Activated CD4-positive, alpha-beta T cell treated with anti-CD3 and anti-CD28 coated beads, Interleukin-2, amount 50 U/mL, for 48 hours (primary cell): Measurements from ENCODE around the gene CHSY1.
"Not testable (repeated sequence)": the region's sequence is repeated elsewhere in the genome, so short reads cannot be mapped to it uniquely, and the experiment has no call there.

ENCODE experiments used
- DNase-seq, 2 experiments: peaks; one replicate each; pipeline ENCODE4 v3.0.0-alpha.2; 2020

Gene CHSY1

DNA sequence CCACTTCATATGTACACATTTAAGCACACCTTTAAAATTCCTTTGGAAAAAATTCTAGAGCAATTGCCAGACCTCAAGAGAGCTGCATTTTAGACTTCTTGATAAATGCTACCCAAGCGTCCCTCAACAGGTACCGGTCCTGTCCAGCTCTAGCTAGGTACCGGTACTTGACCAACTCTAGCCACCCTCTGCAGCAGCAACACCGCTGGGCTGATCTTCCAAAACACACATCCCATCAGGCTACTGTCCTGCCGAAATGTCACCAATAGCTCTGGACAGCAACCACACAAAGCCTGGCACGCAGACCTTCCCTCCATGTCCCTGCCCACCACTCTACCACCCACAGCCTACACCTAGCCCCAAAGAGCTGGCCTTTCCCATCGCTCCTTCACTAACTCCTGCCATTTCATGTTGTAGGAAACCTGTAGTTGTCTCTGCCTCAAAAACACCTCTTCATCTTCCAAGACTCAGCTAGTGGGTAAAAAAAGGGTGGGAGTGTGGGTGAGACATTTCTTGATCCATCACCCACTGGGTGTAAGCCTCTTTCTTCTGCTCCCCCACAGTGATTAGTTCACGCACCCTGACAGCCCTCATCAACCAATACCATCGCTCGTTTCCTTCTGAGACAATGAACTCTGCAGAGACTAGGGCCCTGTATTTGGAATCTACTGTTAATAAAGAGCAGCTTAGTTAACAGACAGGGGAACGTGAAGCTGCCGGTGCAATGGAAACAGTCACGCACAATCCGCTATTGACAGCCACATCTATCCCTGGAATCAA, 6.8 kb downstream of the CHSY1 start:
- no peak for DNase-seq

DNA sequence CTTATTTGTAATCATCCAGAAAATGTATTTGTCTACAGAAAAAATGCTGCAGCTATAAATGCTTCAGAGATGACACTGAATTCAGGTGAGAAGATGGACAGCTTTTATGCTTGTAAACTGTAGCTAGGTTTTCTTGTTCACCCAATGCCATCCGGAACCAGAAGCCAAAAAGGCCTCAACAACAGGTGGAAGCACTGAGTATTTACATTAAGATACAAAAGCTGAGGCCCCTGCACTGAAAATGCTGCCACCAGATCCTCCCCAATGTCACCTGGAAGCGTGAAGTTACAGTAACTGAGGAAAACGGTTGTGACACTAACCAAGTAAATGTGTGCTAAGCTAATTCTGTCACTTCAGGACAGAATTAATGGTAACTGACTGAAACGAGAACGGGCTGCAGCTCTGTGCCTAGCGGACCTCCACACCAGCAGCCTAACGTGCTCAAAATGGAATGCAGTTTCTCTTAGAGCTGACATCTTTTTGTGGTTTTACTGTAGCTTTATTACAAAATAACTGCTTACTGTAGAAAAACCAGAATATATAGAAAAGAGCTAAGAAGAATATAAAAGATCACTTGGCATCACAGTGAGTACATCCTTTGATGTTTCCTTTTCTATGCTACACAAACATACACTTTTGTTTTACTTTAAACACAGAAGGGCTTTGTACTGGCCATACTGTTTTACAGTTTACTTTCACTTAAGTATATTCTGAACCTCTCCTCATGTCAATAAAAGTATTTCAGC, 7.6 kb downstream of the CHSY1 start:
- no peak for DNase-seq

DNA sequence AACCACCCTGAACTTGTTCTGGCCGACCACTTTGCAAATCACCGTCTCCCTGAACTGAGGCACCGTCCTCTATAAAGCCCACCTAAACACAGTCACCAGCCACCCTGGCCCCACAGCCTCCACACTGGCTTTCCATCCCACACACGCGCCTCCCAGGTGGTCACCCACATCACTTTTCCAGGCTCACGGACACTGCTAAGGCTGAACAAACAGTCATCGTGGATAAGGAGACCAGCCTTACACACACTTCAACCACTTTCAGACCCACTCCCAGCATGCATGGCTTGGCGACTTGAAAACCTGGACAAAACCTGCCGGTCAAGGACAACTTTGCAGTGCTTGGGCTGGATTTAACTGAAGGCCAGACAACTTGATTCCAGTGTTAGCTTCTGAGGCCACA, 8.4 kb downstream of the CHSY1 start:
- no peak for DNase-seq

DNA sequence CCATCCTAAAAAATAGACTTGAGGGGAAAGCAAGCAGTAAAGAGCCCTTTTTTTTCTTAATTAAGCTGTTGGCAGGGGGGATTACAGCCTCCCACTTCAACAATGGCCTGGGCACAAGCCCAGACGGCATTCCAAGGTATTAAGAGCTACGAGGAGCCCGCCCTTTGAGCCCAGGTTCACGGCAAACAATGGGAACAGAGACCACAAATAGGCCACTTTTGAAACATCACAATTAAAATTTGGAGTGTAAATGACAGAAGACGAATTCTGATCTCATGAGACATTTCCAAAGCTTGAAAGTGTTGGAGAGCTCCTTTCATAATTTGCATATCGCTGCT, 8.9 kb downstream of the CHSY1 start:
- DNase-seq = no peak

DNA sequence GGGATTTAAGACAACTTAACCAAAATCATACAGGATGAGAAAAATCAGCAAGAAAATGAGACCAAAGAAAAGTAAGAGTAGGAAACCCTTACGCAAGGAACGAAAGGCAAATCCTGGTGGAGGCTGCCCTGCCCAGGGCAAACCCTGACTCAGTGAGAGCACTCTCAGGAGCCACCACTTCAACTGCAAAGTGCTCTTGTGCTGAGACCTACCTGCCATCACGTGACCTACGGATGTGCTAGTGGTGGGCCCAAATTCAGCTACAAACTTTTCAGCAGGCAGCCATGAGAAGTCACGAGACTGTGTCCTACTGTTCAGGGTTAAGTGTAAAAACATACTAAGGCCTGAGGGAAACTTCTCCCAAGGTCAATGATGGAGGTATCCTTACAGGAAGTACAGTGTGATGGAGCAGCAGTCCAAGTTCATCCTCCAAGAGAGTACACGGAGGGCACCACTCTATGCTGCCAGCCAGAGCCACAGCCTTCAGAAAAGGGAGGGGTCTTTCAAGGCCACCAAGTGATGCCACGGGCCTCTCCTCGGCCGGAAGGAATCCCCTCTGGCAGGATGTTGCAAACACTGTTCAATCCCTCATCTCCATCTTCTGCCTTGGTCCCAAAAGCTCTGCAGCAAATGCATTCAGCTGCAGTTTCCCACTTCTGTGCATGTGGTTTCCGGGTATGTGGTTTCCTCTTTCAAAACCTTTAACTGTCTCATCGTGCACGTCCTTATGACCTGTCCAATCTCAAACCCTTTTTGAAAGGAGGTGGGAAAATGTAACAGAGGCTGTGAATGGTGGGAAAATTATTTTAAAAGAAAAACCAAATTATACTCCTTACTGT, 9.5 kb downstream of the CHSY1 start:
- peak; percentile 33 to 52 for DNase-seq

DNA sequence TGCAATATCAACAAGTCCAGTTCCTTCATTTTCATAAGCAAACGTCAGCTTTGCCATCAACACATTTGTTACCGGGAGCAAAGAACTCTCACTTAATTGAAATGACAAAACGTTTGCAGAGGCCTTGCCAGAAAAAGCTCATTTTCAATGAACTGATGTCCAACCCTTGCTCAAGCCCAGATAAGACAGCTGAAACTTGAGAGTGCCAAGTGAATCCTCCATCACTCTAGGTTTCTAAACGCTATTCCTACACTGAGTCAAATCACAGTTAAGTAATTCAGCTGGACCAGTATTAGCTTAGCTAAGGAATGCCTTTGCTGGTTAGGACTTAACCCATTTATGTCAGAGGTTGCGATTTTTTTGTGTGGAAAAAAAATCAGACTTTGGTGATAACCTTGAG, 11.5 kb downstream of the CHSY1 start:
- DNase-seq = no peak

DNA sequence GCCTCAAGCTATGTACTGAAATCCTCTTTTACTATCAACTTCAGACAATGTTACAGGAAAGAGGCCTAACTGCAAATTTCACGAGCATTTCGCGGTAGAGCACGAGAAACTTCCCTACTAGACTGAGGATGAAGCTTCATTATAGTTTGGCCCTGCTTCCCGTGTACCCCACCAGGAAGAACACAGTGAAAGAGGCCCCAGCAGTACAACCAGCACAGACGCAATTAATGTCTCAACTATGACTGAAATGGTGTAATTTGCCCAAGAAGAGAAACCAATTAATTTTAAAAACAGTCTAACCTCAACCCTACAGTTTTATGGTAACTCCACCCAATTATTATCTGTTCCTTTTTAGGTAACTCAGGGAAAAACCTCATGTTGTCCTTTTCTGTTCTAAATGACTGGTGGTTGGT, 12.1 kb downstream of the CHSY1 start:
- DNase-seq = no peak

DNA sequence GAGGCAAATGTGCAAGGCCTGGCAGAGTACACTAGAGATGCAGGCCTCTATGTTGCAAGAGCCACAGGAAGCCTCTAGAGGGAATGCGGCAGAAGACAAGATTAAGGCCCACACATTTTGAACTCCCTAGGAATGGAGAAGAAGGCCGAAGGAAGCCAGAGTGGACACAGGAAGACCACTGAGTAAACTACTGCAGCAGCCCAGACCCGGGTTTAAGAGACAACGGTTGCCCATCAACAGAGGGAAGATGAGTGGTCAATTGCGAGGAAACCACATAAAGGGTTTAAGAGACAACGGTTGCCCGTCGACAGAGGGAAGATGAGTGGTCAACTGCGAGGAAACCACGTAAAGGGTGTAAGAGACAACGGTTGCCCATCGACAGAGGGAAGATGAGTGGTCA, 14.6 kb downstream of the CHSY1 start:
- DNase-seq = no peak

DNA sequence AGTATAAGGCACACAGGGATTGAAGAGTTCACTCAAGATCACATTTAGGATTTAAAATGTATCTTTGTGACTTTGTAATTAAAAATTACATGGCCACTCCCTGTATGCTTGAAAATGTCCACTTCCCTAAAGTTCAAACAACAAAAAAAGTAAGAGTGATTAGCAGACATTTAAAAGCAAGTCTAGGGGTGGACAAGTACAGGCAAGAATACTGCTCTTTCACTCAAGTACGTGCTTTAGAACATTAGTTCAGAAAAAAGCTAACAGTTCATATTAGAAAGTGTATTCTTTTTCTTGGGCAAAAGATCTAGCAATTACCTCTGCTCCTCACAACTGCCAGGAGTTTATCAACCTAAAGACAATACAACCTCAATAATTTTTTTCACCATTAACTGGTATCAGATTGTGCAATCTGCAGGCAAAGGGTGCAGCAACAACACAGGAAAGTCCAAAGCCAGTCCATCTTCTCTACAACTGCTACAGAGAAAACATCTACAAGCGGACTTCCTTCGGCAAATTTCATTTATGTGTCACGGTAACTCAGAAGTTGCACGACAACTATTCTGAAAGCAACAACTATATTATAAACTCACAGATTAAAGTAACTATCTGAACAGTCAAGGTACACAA, 18.1 kb downstream of the CHSY1 start:
- DNase-seq = no peak

DNA sequence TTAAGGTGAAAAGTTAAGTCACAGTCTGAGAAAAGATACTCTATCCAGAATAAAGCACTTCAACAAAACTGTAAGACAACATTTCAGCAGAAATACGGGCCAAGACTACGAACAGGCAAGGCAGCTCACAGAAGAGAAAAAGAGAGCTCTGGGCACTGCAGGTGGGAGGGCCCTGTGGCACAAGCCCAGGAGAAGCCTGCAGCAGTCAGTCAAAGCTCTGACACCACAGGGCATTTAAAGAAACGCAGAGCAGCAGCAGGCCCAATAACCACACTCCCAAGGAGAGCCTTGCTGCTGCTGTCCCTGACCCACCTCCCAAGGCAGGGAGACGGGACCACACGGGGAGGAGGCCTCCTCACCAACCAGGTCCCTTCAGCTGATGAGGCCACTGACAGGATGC, 19.2 kb downstream of the CHSY1 start:
- no peak for DNase-seq

DNA sequence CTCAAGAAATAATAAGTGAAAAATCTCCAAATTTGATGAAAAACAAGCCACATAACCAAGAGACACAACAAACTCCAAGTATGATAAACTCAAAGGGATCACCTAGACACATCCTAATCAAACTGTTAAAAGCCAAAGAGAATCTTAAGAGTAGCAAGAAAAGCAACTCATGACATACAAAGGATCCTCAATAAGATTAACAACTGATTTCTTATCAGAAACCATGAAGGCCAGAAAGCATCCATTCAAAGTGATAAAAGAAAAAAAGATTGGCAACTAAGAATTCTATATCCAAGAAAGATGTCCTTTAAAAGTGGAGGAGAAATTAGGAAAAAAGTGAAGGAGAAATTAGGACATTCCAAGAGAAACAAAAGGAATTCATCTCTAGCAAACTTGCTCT, 23.5 kb downstream of the CHSY1 start:
- DNase-seq = no peak

DNA sequence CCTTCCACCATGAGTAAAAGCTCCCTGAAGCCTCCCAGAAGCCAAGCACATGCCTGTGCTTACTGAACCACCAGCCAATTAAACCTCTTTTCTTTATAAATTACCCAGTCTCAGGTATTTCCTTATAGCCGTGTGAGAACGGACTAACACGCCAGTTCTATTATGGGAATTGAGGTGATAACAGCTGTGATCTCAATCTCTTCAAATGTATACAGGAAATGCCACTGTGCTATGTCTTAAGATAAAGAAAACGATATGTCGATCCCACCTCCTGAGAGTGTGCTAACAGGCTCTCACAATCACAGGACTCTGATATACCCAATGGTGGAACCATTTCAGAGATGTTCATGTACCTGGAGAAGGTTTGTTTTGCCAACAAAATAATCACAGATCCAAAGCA, 26.2 kb downstream of the CHSY1 start:
- no peak for DNase-seq

DNA sequence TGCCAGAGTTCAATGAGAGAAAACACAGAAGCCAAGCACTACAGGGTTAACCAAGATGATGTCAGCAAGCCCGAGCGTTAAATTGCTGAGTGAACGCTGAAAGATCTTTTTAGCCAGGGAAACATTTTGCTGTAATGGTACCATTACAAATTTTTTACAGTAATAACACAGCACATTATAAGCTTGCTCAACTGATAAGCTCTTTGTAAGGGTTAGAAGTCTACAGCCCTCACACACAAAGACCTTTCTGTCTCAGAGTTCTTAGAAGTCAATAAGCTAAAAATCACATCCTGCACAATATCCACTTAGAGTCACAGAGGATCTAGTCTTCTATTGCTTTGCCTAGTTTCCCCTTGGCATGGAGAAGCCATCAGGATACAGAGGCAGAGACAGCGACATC, 29.9 kb downstream of the CHSY1 start:
- DNase-seq = no peak

DNA sequence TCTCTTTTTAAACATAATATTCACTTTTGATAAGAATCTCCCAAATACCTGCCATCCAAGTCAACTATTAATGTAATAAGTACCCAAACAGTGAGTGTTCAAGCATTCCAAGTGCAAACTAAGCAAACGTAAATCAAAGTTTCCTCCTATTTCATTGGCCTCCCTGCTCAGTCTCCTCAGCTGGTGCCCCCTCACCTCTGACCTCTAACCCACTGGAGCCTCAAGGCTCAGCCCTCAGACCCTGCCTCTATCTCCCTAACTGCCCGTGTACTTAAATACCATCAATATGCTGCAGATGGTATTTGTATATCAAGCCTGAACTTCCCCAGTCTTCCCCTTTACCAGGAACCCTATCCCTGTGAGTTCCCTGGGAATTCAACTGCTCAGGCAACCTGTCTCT, 31.8 kb downstream of the CHSY1 start:
- DNase-seq = no peak

DNA sequence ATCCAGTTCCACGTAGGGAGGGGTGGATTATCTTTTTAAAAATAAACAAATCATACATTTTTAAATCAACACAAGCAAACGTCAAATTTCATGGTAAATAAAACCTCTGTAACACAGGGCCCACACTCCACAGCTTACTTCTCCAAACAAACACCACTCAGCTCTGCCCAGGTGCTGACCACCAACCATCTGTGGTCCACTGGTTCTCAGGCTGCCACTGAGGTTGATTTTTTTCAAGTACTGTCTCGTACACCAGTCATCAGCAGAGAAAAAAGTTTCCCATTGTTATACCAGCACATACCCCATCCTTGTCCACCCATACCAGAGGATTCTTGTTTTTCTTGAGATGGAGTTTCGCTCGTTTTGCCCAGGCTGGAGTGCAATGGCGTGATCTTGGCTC, 32.4 kb downstream of the CHSY1 start:
- DNase-seq = no peak

DNA sequence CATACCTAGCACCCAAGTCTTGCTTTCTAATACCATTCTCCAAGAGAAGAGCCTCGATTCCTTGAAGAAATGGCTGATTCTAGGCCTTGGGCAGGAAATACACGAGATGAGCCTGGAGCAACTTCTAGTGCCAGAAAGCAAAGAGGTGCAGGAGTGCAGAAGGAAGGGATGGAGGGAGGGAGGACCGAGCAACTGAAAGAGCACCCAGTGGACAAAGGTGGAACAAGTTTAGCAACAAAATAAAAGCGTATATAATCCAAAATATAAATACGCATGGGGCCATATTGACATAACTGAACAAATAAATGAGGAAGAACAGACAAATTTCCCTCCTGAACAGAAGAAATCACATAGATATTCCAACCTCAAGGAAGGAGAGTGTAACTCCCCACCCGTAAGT, 34.4 kb downstream of the CHSY1 start:
- no peak for DNase-seq

DNA sequence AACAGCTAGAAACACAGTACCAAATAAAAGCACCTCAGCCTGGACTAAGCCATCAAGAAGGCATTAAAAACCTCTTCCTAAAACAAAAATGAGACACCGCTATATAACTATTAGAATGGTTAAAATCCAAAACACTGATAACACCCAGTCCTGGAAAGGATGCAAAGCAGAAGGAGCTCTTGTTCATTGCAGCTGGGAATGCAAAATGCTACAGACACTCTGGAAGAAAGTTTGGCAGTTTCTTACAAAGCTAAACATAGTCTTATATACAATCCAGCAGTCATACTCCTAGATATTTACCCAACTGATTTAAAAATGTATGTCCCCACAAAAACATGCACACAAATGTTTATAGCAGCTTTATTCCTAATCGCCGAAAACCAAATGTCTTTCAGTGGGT, 35.7 kb downstream of the CHSY1 start:
- no peak for DNase-seq

DNA sequence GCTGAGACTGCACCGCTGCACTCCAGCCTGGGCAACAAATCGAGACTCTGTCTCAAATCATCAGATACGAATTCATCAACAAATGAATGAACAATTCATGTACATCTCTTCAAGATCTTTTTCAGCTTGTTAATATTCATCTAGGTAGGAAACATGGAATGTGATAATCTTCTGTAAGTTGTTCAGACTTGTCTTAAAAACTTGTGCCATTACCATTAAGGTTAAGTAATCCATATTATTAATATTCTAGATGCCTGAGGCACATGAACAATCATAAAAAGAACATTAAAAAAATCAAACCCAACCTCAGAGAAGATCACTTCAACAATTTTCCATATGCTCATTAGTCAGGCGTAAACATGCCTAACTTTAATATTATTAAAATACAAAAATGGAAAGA, 36.2 kb downstream of the CHSY1 start:
- DNase-seq = no peak

DNA sequence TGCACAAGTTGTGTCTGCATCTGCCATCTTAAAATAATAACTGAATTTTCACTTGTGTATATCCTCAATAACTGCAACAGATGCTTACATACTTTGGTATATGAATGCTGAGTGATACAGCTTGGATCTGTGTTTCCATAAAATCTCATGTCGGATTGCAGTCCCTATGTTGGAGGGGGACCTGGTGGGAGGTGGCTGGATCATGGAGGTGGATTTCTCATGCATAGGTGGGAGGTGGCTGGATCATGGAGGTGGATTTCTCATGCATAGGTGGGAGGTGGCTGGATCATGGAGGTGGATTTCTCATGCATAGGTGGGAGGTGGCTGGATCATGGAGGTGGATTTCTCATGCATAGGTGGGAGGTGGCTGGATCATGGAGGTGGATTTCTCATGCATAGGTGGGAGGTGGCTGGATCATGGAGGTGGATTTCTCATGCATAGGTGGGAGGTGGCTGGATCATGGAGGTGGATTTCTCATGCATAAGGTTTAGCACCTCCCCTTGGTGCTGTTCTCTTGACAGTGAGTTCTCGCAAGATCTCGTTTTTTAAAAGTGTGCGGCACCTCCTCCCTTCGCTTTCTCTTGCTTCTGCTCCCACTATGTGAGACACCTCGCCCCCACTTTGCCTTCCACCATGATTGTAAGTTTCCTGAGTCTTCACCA, 37.3 kb downstream of the CHSY1 start:
- DNase-seq = not testable (repeated sequence)

DNA sequence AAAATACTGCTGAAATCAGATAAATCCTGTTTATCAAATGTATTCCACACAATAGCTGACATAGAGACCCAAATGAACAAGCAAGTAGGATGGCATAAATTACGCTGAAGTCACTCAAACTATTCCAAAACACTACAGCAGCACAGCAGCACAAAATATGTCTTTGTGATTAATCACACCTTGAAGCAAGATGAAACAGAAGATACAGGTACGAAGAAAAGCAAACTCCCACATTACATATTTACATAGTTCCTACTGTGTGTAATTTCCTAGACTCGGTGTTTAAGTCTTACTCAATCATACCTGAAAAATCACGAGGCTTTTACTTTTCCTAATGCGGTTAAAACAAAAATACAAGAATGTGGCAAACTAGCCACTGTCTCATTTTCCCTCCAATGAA, 38.3 kb downstream of the CHSY1 start:
- no peak for DNase-seq

DNA sequence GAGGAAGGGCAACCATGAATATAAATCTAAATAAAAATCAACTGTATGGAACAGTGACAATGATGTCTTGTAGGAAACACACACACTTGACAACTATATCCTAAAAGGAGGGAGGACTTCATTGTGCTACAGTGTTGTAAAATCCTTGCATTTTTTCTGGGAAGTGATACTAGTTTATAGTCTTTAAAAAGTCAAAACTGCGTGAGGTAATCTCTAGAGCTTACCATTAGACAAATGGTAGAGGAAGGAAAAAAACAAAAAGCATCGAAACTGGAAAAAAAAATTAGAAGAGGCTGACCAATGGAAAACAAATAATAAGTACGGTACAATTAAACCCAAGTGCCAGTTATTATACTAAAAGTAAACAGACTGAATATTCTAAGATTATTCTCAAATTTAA, 38.7 kb downstream of the CHSY1 start:
- DNase-seq = no peak

DNA sequence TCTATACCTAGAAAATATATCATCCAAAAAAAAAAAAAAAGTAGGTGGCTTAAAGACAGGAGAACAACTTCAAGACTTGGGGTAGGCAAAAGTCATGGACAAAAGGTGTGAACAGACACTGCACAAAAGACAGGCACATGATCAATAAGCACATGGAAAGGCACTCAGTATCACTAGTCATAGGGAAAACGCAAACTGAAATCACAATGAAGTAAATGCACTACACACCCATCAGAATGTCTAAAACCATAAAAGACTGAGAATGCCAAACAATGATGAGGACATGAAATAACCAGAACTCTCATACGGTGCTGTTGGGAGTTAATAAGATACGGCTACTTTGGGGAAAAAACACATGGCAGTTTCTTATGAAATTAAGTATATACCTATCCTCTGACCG, 40.0 kb downstream of the CHSY1 start:
- no peak for DNase-seq

DNA sequence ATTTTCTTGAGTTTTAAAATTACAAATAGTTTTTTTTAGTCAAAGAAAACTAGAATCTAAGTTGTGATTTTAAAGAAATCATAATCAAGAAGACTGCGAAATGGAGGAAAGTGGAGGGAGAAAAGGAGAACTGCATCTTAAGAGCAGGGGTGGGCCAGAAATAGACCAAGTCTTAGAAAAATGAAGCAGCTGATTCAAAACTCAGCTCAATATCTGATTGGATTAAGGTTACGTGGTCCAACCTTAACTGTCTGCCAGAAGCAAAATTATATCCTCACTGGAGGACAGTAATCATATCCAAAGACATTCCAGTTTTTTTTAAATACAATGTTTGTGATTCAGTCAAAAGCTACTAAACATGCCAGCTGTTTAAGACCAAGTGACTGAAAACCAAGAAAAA, 41.4 kb downstream of the CHSY1 start:
- no peak for DNase-seq
